Stomach (tissue), 9 donors: Measurements from ENCODE around the gene WT1. TPM values are rescaled to one million over a fixed set of nuclear protein-coding genes. Genes with fewer than 3 reads are reported as not detected.

Source experiments
- DNase-seq, 2 donors: peaks; one replicate each; pipeline versions ENCODE4 v3.0.0 to v3.0.0-alpha.2; 2013 to 2019
- H3K27ac ChIP-seq, 5 donors: fragments of 200-600 bp in 4 of 5; sonication (generic) in 4 of 5; one replicate each; pipeline ENCODE4 v1.5.1; 2013 to 2019; ENCODE audit warnings: mild to moderate bottlenecking in 1 of 5, moderate library complexity in 1 of 5
- H3K27me3 ChIP-seq, 3 donors: fragments of 200-600 bp; sonication (generic); one replicate each; pipeline ENCODE4 v1.5.1; 2017 to 2019; ENCODE audit warnings: mixed run types in 1 of 3
- H3K36me3 ChIP-seq, 4 donors: fragments of 200-600 bp; sonication (generic); 1 replicate in 3 of 4; 2 replicates in 1 of 4; pipeline ENCODE4 v1.5.1; 2016 to 2019
- H3K4me1 ChIP-seq, 4 donors: fragments of 200-600 bp; sonication (generic); one replicate each; pipeline ENCODE4 v1.5.1; 2016 to 2019
- H3K4me3 ChIP-seq, 4 donors: fragments of 200-600 bp; sonication (generic) in 3 of 4; one replicate each; pipeline ENCODE4 v1.5.1; 2016 to 2019; ENCODE audit warnings: mild to moderate bottlenecking in 1 of 4
- H3K9me3 ChIP-seq, 4 donors: fragments of 200-600 bp; sonication (generic); one replicate each; pipeline ENCODE4 v1.5.1; 2016 to 2019
- CTCF ChIP-seq, 7 experiments: fragments of 450-650 bp in 4 of 7; fragments of 200-600 bp in 3 of 7; sonication (generic) in 3 of 7; IDR thresholded peaks; one replicate each; pipeline ENCODE4 v1.5.1; 2016 to 2019; ENCODE audit warnings: antibody characterized with exemption in 7 of 7, control low read depth in 2 of 7, mild to moderate bottlenecking in 1 of 7
- EP300 ChIP-seq: sonication (generic); formaldehyde crosslinking; IDR thresholded peaks from one replicate; pipeline ENCODE4 v1.6.1; 2017; ENCODE audit warnings: antibody characterized with exemption
- POLR2A ChIP-seq, 4 donors: fragments of 450-650 bp; IDR thresholded peaks; one replicate each; pipeline ENCODE4 v1.6.1; 2016; ENCODE audit warnings: antibody characterized with exemption in 4 of 4, control low read depth in 2 of 4, mild to moderate bottlenecking in 1 of 4, moderate library complexity in 1 of 4
- POLR2AphosphoS5 ChIP-seq, 3 donors: sonication (generic); formaldehyde crosslinking; IDR thresholded peaks; one replicate each; pipeline ENCODE4 v1.6.1; 2016; ENCODE audit warnings: antibody characterized with exemption in 3 of 3
- WGBS, 5 donors: extraction: QIAGEN DNeasy Blood & Tissue Kit in 3 of 5; methylation state at CpG; one replicate each; pipeline versions ENCODE4 v1.1.5 to v1.1.7; 2013 to 2018; 5-methylcytosine and 5-hydroxymethylcytosine counted together
- intact Hi-C: fragments of 100-400 bp; cut with DNase I; formaldehyde crosslinking; loops from one replicate; pipeline ENCODE4 v1.15.1; 2023; ENCODE audit warnings: low total_unique reads
- polyA plus RNA-seq, 3 donors: library from polyadenylated mRNA; stranded (reverse); fragments of 200-250 nt; gene quantifications; one replicate each; pipeline ENCODE4 v1.2.3, GENCODE V29; 2013
- total RNA-seq, 5 donors: library from RNA; depleted of rRNA; stranded (reverse); fragments of >200 nt; gene quantifications; one replicate each; pipeline versions ENCODE4 v1.1.0 to v1.2.3, GENCODE V29; 2014 to 2016
- donor health status: healthy with polysubstance abuse.
- donor health status: Bipolar disorder and iron deficiency.
- donor health status: healthy.

Gene WT1
- total and polyA plus RNA-seq, 8 donors: 0.31 to 3.1 TPM; not detected in 6

GRCh38 chr11:32426192-32426591 is 9.1 kb downstream of the WT1 start:
- no peak for TF ChIP-seq EP300
- no peak for TF ChIP-seq CTCF (IDR thresholded peaks at IDR 0.05)
- TF ChIP-seq POLR2A (IDR thresholded peaks at IDR 0.05): no peak
- no peak for TF ChIP-seq POLR2AphosphoS5 (IDR thresholded peaks at IDR 0.05)
- intact Hi-C loops: no loop called here

GRCh38 chr11:32425761-32426160 is 9.6 kb downstream of the WT1 start:
- Histone ChIP-seq H3K27me3 (peaks cover 31 to 97% (median 51%) of the 10 kb centered on the region in 3 donors), H3K9me3 (peaks cover 0 to under 1% (median 0%) of the 10 kb centered on the region in 4 donors), H3K36me3 (no peaks in the 10 kb centered on the region), H3K4me3 (no peak overlapping the region), H3K27ac (no peak overlapping the region), H3K4me1 (peaks cover 0 to 30% (median 19%) of the 10 kb centered on the region in 4 donors)
- no peak for DNase-seq
- TF ChIP-seq EP300 (no peak), CTCF (IDR thresholded peaks at IDR 0.05) (no peak), POLR2A (IDR thresholded peaks at IDR 0.05) (no peak), POLR2AphosphoS5 (IDR thresholded peaks at IDR 0.05) (no peak)
- intact Hi-C loops: no loop called here
- WGBS, 5 donors: 29 to 37% (median 35%) methylated on average over 5 of the region's 5 CpGs

More at GRCh38 chr11:32426192-32426591, 9.1 kb downstream of the WT1 start:
- H3K27ac ChIP-seq: no peak overlapping the region
- H3K9me3 ChIP-seq: peaks cover 0 to 5% (median 0%) of the 10 kb centered on the region in 4 donors
- no peaks in the 10 kb centered on the region for H3K36me3 ChIP-seq
- no peak for DNase-seq
- H3K4me1 ChIP-seq: peaks cover 0 to 34% (median 24%) of the 10 kb centered on the region in 4 donors
- no peak overlapping the region for H3K4me3 ChIP-seq
- peaks cover 32 to 97% (median 55%) of the 10 kb centered on the region in 3 donors for H3K27me3 ChIP-seq
- WGBS, 5 donors: 13 to 20% (median 15%) methylated on average over 10 to 12 of the region's 12 CpGs

GRCh38 chr11:32422545-32422944 is 12.8 kb downstream of the WT1 start:
- intact Hi-C loops: no loop called here
- H3K4me1 ChIP-seq: peaks cover 0 to 13% (median 12%) of the 10 kb centered on the region in 4 donors
- H3K27ac ChIP-seq: no peak overlapping the region
- no peak for TF ChIP-seq EP300
- TF ChIP-seq POLR2A (IDR thresholded peaks at IDR 0.05): no peak
- TF ChIP-seq POLR2AphosphoS5 (IDR thresholded peaks at IDR 0.05): no peak
- TF ChIP-seq CTCF (IDR thresholded peaks at IDR 0.05): no peak
- no peaks in the 10 kb centered on the region for H3K36me3 ChIP-seq
- peaks cover 10 to 81% (median 21%) of the 10 kb centered on the region in 3 donors for H3K27me3 ChIP-seq
- H3K4me3 ChIP-seq: no peak overlapping the region
- H3K9me3 ChIP-seq: no peaks in the 10 kb centered on the region
- 55 to 79% (median 60%) methylated on average over 3 of the region's 3 CpGs for WGBS, 5 donors
- DNase-seq: no peak

- TF ChIP-seq CTCF (IDR thresholded peaks at IDR 0.05) (no peak), EP300 (no peak), POLR2AphosphoS5 (IDR thresholded peaks at IDR 0.05) (no peak), POLR2A (IDR thresholded peaks at IDR 0.05) (no peak)
- 63 to 75% (median 66%) methylated on average over 2 of the region's 2 CpGs for WGBS, 5 donors
- Histone ChIP-seq H3K9me3 (no peaks in the 10 kb centered on the region), H3K36me3 (no peaks in the 10 kb centered on the region), H3K27ac (no peak overlapping the region), H3K4me3 (no peak overlapping the region), H3K4me1 (peaks cover 0 to 8% (median 7%) of the 10 kb centered on the region in 4 donors), H3K27me3 (peaks cover 5 to 78% (median 15%) of the 10 kb centered on the region in 3 donors)
- DNase-seq: no peak
- intact Hi-C loops: no loop called here
These were observed 13.3 kb downstream of the WT1 start for GRCh38 chr11:32421992-32422391.
